IPS DF 19.7 (cell line): ENCODE measurements around the gene PKP4.

Experiments used
- DNase-seq: peaks from one replicate; pipeline ENCODE4 v3.0.0-alpha.2; 2013; ENCODE audit warnings: low read depth, low spot score

Gene PKP4

DNA sequence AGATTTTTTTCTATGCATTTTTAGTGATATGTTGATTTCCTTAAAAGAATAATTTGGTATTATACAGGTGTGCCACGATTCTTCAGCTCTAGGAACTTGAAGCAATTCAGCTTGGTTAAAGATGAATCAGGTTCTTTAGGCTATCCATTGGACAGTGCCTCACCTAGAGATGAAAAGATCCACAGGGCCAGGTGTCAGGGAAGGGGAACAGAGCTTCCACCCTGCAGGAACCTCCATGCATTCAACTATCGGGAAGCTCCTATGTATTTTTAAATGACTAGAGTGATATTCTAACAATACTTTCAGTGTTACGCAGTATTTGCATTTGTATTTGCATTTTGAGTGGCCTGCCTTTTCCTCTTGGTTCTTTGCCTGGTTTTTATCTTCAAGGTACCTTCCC is 40.2 kb downstream of the PKP4 start:
- DNase-seq, result no peak

DNA sequence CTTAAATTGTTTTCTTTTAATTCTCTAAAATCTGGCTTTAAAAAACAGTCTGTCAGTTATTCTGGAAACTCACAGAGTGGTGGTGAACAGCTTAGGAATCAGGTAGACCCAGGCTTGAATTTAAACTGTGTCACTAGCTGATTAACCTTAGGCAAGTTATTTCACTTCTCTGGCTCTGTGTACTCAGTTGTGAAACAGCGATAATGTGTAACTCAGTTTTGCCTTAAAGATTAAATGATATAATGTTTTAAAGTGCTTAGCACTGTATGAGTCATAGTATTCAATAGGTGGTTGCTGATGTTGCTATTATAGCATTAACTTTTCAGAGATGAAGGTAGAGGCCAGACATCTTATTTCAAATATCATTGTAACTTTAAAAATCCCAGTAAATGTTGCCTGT is 40.7 kb downstream of the PKP4 start:
- DNase-seq, result no peak

GRCh38 chr2:158498043-158498748 is 41.4 kb downstream of the PKP4 start:
- DNase-seq, result no peak

DNA sequence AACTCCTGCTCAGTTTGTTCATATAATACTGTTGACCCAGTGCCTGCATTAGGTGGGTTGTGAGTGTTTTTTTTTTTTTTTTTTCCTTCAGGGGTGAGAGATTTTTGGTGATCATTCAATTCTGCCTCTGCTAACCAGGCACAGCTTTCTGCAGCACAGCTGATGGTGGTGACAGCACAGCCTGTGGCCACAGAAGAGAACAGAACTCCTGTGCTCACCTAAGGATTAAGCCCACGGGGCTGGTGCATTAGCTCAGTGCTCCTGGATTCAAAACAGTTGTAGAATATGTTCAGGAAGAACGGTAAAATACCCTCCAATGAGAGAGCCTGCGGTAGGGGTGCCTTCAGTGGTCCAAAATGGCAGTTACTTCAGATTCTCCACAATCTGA is 42.0 kb downstream of the PKP4 start:
- no peak for DNase-seq

DNA sequence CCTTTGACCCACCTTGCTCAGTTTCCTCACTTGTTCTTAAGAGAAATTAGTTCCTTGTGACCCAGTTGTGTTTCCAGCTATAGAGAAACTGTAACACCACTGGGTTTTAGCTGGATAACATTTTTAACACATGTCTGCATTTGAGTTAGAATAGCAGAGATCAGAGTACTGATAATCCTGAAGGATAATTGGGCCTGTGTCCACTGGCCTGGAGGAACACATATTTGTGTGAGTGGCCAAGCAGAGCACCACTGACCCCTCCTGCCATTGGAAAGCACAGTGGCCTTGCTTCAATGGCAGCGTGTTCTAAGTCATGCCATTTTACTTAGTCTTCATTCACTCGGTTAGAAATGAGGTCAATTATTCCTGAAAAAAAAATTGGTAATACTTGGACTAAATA is 42.6 kb downstream of the PKP4 start:
- DNase-seq, result no peak

GRCh38 chr2:158500333-158500732 is 43.6 kb downstream of the PKP4 start:
- no peak for DNase-seq

- no peak for DNase-seq
Measured at GRCh38 chr2:158501301-158501700, 44.5 kb downstream of the PKP4 start.

- DNase-seq, result no peak
Measured at GRCh38 chr2:158502974-158503373, 46.2 kb downstream of the PKP4 start.

- DNase-seq, result no peak
Measured at GRCh38 chr2:158504088-158504487, 47.3 kb downstream of the PKP4 start.

- DNase-seq, result no peak
Measured at GRCh38 chr2:158505448-158505934, 48.7 kb downstream of the PKP4 start.

GRCh38 chr2:158507141-158507540 is 50.4 kb downstream of the PKP4 start:
- DNase-seq, result no peak

DNA sequence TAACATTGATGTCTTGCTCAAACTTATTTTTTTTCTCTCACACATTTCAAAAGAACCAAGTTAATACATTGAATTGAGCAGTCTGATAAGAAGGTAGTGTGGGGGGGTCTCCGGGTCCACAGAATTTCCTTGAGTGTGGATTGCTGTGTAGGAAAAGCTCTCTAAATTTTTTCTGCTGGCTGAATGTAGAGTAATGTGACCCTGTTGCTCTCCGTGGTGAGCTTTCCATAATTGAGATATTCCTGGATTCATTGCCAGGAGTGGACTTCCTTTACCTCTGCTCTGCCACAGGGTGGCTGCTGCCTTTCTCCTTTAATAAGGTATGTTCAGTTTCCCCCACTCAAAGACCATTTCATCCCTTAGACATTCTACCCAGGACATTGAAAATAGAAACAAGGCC is 50.9 kb downstream of the PKP4 start:
- DNase-seq, result no peak

- no peak for DNase-seq
Measured at GRCh38 chr2:158509928-158510797, 53.4 kb downstream of the PKP4 start.

DNA sequence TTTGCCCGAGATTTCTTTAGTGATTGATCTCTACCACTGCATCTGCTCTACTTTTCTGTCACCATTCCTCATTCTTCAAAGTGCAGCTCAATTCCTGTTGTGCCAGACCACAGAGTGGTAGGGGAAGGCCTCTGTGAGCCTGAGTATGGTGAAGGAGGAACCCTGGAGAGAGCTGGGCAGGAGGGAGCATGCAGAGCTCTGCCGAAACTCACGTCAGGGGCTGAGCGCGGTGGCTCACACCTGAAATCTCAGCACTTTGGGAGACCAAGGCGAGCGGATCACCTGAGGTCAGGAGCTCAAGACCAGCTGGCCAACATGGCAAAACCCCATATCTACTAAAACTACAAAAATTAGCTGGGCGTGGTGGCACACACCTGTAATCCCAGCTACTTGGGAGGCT is 54.1 kb downstream of the PKP4 start:
- DNase-seq, result no peak

GRCh38 chr2:158511706-158512105 is 55.0 kb downstream of the PKP4 start:
- DNase-seq, result no peak

DNA sequence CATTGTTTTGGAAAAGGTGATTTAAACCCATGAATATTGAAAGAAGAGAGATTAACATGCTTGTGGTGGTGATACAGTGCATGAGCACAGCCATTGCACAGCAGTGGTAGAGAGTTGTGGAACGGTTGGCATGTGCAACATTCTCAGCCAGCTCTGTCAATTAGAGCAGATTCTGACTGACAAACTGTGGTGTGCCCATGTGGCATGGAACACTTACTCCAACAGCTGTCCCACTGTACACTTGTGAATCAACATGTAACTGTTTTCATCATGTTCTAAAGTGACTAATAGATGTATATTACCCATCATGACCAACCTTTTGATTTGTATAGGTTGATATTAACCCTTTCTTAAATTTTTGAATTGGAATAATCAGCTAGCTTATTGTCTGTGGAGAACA is 55.6 kb downstream of the PKP4 start:
- no peak for DNase-seq

- no peak for DNase-seq
Measured at GRCh38 chr2:158513841-158514240, 57.1 kb downstream of the PKP4 start.

GRCh38 chr2:158518084-158518483 is 61.3 kb downstream of the PKP4 start:
- no peak for DNase-seq

GRCh38 chr2:158519481-158519880 is 62.7 kb downstream of the PKP4 start:
- no peak for DNase-seq

DNA sequence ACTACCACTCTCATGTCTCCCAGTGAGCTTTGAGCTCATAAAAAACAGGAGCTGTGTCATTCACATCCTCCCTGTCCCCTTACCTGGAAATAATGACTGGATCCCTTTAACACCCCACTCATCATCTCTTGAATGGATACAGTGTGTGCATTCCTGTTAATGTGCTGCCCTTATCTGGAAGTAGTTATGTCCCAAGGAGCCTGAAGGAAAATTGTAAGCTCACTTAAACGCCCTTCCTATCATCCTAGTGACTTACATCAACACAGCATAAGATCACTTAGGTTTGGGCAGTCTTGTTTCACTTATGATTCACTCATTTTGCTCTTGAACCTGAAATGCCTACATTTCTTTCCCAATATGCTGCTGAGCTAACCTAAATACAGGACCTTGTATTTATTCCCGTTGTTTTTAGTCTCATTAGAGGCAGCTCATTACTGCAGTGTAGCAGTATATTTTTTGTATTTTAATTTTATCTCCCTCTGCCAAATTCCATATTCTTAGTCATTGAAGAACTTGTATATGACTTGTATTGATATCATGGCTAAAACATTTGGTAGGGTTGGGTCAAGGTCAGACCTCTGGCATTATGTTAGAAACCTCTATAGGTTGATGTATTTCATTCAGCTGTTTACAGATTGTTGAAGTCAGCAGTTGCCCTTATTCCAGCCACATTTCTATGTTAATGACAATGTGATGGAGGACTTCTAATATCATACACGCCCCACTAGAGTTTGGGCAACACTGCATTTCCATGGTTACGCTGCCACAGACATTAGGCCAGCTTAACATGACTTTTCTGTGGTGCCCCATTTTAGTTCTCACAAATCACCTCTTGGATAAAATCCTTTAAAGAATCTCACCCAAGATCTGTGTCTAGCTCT is 72.9 kb downstream of the PKP4 start:
- DNase-seq, result no peak

DNA sequence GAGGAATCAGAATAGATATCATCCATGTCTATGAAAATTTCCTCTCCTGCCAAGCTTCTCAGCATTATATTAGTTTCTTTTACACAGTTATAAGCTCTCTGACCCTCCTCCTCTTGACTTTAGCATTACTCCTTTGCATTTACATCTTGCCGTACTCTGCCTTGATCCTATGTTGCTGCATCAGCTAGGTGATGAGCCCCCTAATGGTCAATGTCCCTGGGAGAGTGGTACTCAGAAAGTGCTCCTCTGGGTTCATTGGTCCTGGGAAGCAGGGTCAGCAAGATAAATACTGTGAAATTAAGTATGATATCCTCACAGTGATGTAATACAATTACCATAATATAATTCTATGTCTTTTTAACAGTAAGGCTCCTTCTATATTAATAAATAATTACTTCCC is 74.1 kb downstream of the PKP4 start:
- DNase-seq, result no peak

- peak; percentile 15 for DNase-seq
Measured at GRCh38 chr2:158533009-158533408, 76.3 kb downstream of the PKP4 start.
